ENCODE measurements around the gene COPB1.

- TF ChIP-seq ELF1 (IDR thresholded peaks at IDR 0.05) (no peak), MXI1 (IDR thresholded peaks at IDR 0.05; ENCODE audit: low read depth, low read length) (no peak), RAD21 (IDR thresholded peaks at IDR 0.05; ENCODE audit: low read length) (no peak), GATA2 (CRISPR knock-in tag; IDR thresholded peaks at IDR 0.05) (no peak), TAF1 (IDR thresholded peaks at IDR 0.05; ENCODE audit: borderline replicate concordance, low read depth, low read length) (no peak), FOXM1 (IDR thresholded peaks at IDR 0.05; ENCODE audit: low read depth) (no peak), EZH2phosphoT487 (IDR thresholded peaks at IDR 0.05; ENCODE audit: borderline replicate concordance, low read depth) (no peak), EP300 (IDR thresholded peaks at IDR 0.05; ENCODE audit: borderline replicate concordance in 1 of 2, low read depth in 1 of 2, low read length in 1 of 2) (no peak), JUND (IDR thresholded peaks at IDR 0.05) (no peak)
- TF ChIP-seq, protein P1, sequence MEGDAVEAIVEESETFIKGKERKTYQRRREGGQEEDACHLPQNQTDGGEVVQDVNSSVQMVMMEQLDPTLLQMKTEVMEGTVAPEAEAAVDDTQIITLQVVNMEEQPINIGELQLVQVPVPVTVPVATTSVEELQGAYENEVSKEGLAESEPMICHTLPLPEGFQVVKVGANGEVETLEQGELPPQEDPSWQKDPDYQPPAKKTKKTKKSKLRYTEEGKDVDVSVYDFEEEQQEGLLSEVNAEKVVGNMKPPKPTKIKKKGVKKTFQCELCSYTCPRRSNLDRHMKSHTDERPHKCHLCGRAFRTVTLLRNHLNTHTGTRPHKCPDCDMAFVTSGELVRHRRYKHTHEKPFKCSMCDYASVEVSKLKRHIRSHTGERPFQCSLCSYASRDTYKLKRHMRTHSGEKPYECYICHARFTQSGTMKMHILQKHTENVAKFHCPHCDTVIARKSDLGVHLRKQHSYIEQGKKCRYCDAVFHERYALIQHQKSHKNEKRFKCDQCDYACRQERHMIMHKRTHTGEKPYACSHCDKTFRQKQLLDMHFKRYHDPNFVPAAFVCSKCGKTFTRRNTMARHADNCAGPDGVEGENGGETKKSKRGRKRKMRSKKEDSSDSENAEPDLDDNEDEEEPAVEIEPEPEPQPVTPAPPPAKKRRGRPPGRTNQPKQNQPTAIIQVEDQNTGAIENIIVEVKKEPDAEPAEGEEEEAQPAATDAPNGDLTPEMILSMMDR (IDR thresholded peaks at IDR 0.05): no peak
- TF ChIP-seq, protein P2, sequence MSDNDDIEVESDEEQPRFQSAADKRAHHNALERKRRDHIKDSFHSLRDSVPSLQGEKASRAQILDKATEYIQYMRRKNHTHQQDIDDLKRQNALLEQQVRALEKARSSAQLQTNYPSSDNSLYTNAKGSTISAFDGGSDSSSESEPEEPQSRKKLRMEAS (IDR thresholded peaks at IDR 0.05; ENCODE audit: low read depth): no peak
- TF ChIP-seq, protein P3, sequence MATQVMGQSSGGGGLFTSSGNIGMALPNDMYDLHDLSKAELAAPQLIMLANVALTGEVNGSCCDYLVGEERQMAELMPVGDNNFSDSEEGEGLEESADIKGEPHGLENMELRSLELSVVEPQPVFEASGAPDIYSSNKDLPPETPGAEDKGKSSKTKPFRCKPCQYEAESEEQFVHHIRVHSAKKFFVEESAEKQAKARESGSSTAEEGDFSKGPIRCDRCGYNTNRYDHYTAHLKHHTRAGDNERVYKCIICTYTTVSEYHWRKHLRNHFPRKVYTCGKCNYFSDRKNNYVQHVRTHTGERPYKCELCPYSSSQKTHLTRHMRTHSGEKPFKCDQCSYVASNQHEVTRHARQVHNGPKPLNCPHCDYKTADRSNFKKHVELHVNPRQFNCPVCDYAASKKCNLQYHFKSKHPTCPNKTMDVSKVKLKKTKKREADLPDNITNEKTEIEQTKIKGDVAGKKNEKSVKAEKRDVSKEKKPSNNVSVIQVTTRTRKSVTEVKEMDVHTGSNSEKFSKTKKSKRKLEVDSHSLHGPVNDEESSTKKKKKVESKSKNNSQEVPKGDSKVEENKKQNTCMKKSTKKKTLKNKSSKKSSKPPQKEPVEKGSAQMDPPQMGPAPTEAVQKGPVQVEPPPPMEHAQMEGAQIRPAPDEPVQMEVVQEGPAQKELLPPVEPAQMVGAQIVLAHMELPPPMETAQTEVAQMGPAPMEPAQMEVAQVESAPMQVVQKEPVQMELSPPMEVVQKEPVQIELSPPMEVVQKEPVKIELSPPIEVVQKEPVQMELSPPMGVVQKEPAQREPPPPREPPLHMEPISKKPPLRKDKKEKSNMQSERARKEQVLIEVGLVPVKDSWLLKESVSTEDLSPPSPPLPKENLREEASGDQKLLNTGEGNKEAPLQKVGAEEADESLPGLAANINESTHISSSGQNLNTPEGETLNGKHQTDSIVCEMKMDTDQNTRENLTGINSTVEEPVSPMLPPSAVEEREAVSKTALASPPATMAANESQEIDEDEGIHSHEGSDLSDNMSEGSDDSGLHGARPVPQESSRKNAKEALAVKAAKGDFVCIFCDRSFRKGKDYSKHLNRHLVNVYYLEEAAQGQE (IDR thresholded peaks at IDR 0.05; ENCODE audit: low read depth, low read length): no peak
Measured at GRCh38 chr11:14409891-14410290, 89.7 kb downstream of the COPB1 start.
